Lower leg skin (tissue), 3 donors: ENCODE measurements around the gene HPS3.

Experiments
- CTCF ChIP-seq, 3 donors: fragments of 450-650 bp; IDR thresholded peaks; one replicate each; pipeline ENCODE4 v1.5.1; 2016; ENCODE audit warnings: antibody characterized with exemption in 3 of 3, mild to moderate bottlenecking in 3 of 3, moderate library complexity in 2 of 3
- POLR2A ChIP-seq, 2 donors: fragments of 450-650 bp; IDR thresholded peaks; one replicate each; pipeline ENCODE4 v1.6.1; 2016 to 2017; ENCODE audit warnings: antibody characterized with exemption in 2 of 2, mild to moderate bottlenecking in 1 of 2, moderate library complexity in 1 of 2

GRCh38 chr3:149179220-149179619 lies 49.8 kb downstream of the HPS3 start:
- TF ChIP-seq CTCF (IDR thresholded peaks at IDR 0.05): no peak
- TF ChIP-seq POLR2A (IDR thresholded peaks at IDR 0.05): no peak
